Smooth muscle cell of the brain vasculature (primary cell): ENCODE results near the gene ZNF732.
"Not testable (repeated sequence)": the region's sequence is repeated elsewhere in the genome, so short reads cannot be mapped to it uniquely, and the experiment has no call there.

Source experiments
- DNase-seq: peaks from one replicate; pipeline ENCODE4 v3.0.0-alpha.2; 2012; ENCODE audit warnings: low read depth, low spot score

The ZNF732 gene

GRCh38 chr4:304969-305680, at the start of gene ZNF732:
TSS of gene ZNF732 (minus strand) at chr4:305474. CDS start at chr4:305310, 164 bp downstream.
- DNase-seq, result peak; percentile 39

- DNase-seq, result no peak
Observed at GRCh38 chr4:340011-340410, 34.7 kb upstream of the ZNF732 start.

GRCh38 chr4:338759-339097, 33.5 kb upstream of the ZNF732 start:
- no peak for DNase-seq

- no peak for DNase-seq
Observed at GRCh38 chr4:337932-338758, 32.9 kb upstream of the ZNF732 start.

- peak; percentile 94 for DNase-seq
Observed at GRCh38 chr4:337143-337931, 32.1 kb upstream of the ZNF732 start, which contains the start of gene ZNF141. TSS of gene ZNF141 (plus strand) at chr4:337814. CDS start at chr4:337984, 170 bp downstream.

- no peak for DNase-seq
Observed at GRCh38 chr4:336893-337142, 31.5 kb upstream of the ZNF732 start.

GRCh38 chr4:336099-336892, 31.0 kb upstream of the ZNF732 start:
- no peak for DNase-seq

GRCh38 chr4:335515-335914, 30.2 kb upstream of the ZNF732 start:
- no peak for DNase-seq

- no peak for DNase-seq
Observed at GRCh38 chr4:328729-329128, 23.5 kb upstream of the ZNF732 start.

- DNase-seq, result no peak
Observed at GRCh38 chr4:314296-314903, 9.1 kb upstream of the ZNF732 start.

GRCh38 chr4:309807-310206, 4.5 kb upstream of the ZNF732 start:
- DNase-seq, result no peak

GRCh38 chr4:306551-306961, 1.3 kb upstream of the ZNF732 start:
- DNase-seq, result no peak

- not testable (repeated sequence) for DNase-seq
Observed at GRCh38 chr4:304516-304915, 758 bp downstream of the ZNF732 start.

GRCh38 chr4:302381-302780, 2.9 kb downstream of the ZNF732 start:
- DNase-seq, result no peak

GRCh38 chr4:294732-295131, 10.5 kb downstream of the ZNF732 start:
- no peak for DNase-seq

GRCh38 chr4:288891-289290, 16.4 kb downstream of the ZNF732 start:
- DNase-seq, result no peak

- no peak for DNase-seq
Observed at GRCh38 chr4:273309-274017, 31.8 kb downstream of the ZNF732 start.

- no peak for DNase-seq
Observed at GRCh38 chr4:271492-272103, 33.7 kb downstream of the ZNF732 start.

- not testable (repeated sequence) for DNase-seq
Observed at GRCh38 chr4:259240-259639, 46.0 kb downstream of the ZNF732 start.

GRCh38 chr4:256492-256891, 48.8 kb downstream of the ZNF732 start:
- no peak for DNase-seq
